ENCODE data around the gene HNRNPA0.

HNRNPA0 gene

GRCh38 chr5:137754961-137755762, 999 bp upstream of the HNRNPA0 start:
- DNase-seq, result peak in 1 of 51 donors; percentile 63

GRCh38 chr5:137753691-137754187, 424 bp downstream of the HNRNPA0 start:
- DNase-seq, result peak in 28 of 51 donors; percentile 28 to 93 (median 64)

- DNase-seq, result peak in 14 of 51 donors; percentile 17 to 62 (median 32)
These were observed 1.1 kb downstream of the HNRNPA0 start for GRCh38 chr5:137752905-137753690.

- DNase-seq, result peak in 7 of 51 donors; percentile 1 to 64 (median 8)
These were observed 2.2 kb downstream of the HNRNPA0 start for GRCh38 chr5:137751869-137752491.

GRCh38 chr5:137750436-137750835, 3.7 kb downstream of the HNRNPA0 start:
- DNase-seq, result no peak

GRCh38 chr5:137747848-137748247, 6.3 kb downstream of the HNRNPA0 start:
- no peak for DNase-seq

GRCh38 chr5:137743031-137743640, 11.0 kb downstream of the HNRNPA0 start:
- DNase-seq, result peak in 26 of 51 donors; percentile 2 to 69 (median 18)

- no peak for DNase-seq
These were observed 12.4 kb downstream of the HNRNPA0 start for GRCh38 chr5:137741718-137742117.

GRCh38 chr5:137739737-137740136, 14.4 kb downstream of the HNRNPA0 start:
- no peak for DNase-seq

- DNase-seq, result no peak
These were observed 15.2 kb downstream of the HNRNPA0 start for GRCh38 chr5:137738947-137739346.

GRCh38 chr5:137737349-137738131, 16.6 kb downstream of the HNRNPA0 start:
- DNase-seq, result peak in 1 of 51 donors; percentile 15

GRCh38 chr5:137736496-137736895, 17.7 kb downstream of the HNRNPA0 start:
- DNase-seq, result no peak

- peak in 29 of 51 donors; percentile 4 to 69 (median 35) for DNase-seq
These were observed 18.4 kb downstream of the HNRNPA0 start, which contains the start of gene KLHL3 for GRCh38 chr5:137735555-137736284. KLHL3 (minus strand) TSS chr5:137736089; CDS start chr5:137735646, 443 bp downstream.

GRCh38 chr5:137734962-137735554, 19.1 kb downstream of the HNRNPA0 start:
- DNase-seq, result peak in 22 of 51 donors; percentile 4 to 76 (median 28)

- peak in 1 of 51 donors; percentile 2 for DNase-seq
These were observed 19.8 kb downstream of the HNRNPA0 start for GRCh38 chr5:137734331-137734730.

GRCh38 chr5:137733922-137734321, 20.2 kb downstream of the HNRNPA0 start:
- DNase-seq, result no peak

GRCh38 chr5:137733006-137733405, 21.2 kb downstream of the HNRNPA0 start:
- no peak for DNase-seq

- no peak for DNase-seq
These were observed 23.0 kb downstream of the HNRNPA0 start for GRCh38 chr5:137731176-137731575.

GRCh38 chr5:137730336-137730735, 23.8 kb downstream of the HNRNPA0 start:
- DNase-seq, result no peak

Data from hypothalamus (tissue), 51 donors.